Right atrium auricular region (tissue), 2 donors: ENCODE measurements around the gene PPM1E. TPM values are rescaled to one million over a fixed set of nuclear protein-coding genes. Genes with fewer than 3 reads are reported as not detected.

Experiments used
- DNase-seq: peaks from one replicate; pipeline ENCODE4 v3.0.0-alpha.2; 2019; ENCODE audit warnings: low spot score
- H3K27ac ChIP-seq, 2 donors: fragments of 200-600 bp; sonication (generic); 1 replicate in 1 of 2; 2 replicates in 1 of 2; pipeline ENCODE4 v1.5.1; 2016 to 2019
- H3K27me3 ChIP-seq, 2 donors: fragments of 200-600 bp; sonication (generic); one replicate each; pipeline versions ENCODE4 v1.5.1 to v1.6.0; 2017 to 2019
- H3K36me3 ChIP-seq: fragments of 200-600 bp; sonication (generic); one replicate; pipeline ENCODE4 v1.5.1; 2016
- H3K4me1 ChIP-seq, 2 donors: fragments of 200-600 bp; sonication (generic); one replicate each; pipeline versions ENCODE4 v1.5.1 to v1.6.0; 2017 to 2019
- H3K4me3 ChIP-seq, 2 donors: fragments of 200-600 bp; sonication (generic); 1 replicate in 1 of 2; 2 replicates in 1 of 2; pipeline ENCODE4 v1.5.1; 2017 to 2019; ENCODE audit warnings: mild to moderate bottlenecking in 1 of 2, moderate library complexity in 1 of 2
- H3K9me3 ChIP-seq, 2 donors: fragments of 200-600 bp; sonication (generic); one replicate each; pipeline ENCODE4 v1.5.1; 2019
- CTCF ChIP-seq, 2 donors: fragments of 200-600 bp; sonication (generic); IDR thresholded peaks; one replicate each; pipeline ENCODE4 v1.5.1; 2019; ENCODE audit warnings: antibody characterized with exemption in 2 of 2
- total RNA-seq, 2 donors: library from RNA; depleted of rRNA; stranded (reverse); fragments of >200 nt; gene quantifications; one replicate each; pipeline ENCODE4 v1.1.0, GENCODE V29; 2016

PPM1E gene
- total RNA-seq, 2 donors from 2014 or later = 1.2 to 5.3 TPM

- H3K27ac ChIP-seq = no peak overlapping the region
- H3K36me3 ChIP-seq = no peaks in the 10 kb centered on the region
- no peaks in the 10 kb centered on the region for H3K9me3 ChIP-seq
- no peak overlapping the region for H3K4me3 ChIP-seq
- TF ChIP-seq CTCF (IDR thresholded peaks at IDR 0.05) = no peak
- no peaks in the 10 kb centered on the region for H3K27me3 ChIP-seq
- peaks cover 0 to 4% of the 10 kb centered on the region in 2 donors for H3K4me1 ChIP-seq
- no peak for DNase-seq
Measured at GRCh38 chr17:59024916-59025315, 269.3 kb downstream of the PPM1E start.

DNA sequence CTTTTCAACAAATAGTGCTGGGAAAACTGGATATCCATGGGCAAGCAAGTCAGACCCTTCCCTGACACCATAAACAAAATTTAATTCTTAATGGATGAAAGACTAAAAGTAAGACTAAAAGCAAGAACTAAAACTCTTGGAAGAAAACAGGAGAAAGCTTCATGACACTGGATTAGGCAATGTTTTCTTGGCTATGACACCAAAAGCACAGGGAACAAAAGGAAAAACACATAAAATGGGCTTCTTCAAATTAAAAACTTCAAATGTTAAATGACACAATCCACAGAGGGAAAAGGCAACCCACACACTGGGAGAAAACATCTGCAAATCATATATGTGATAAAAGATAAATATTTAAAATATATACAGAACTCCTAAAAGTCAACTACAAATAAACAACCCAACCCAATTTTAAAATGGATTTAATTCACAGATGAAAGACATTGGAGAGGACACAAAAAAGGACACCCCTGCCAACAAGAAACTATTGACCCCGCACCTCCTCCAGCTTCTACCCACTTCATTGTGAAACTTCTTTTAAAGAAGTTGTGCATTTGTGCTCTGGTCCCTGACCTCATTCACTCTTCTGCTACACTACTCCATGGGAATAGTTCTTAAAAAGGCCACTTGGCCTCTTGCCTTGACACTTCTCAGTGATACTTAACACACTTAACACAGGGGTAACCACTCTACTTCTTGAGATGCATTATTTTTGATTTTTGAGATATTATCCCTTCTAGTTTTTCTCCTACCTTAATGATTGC, 270.7 kb downstream of the PPM1E start:
- no peak for DNase-seq
- TF ChIP-seq CTCF (IDR thresholded peaks at IDR 0.05) = no peak
- Histone ChIP-seq H3K4me1 (peaks cover 0 to 4% of the 10 kb centered on the region in 2 donors), H3K27me3 (no peaks in the 10 kb centered on the region), H3K4me3 (no peak overlapping the region), H3K9me3 (no peaks in the 10 kb centered on the region), H3K36me3 (peaks cover 1% of the 10 kb centered on the region), H3K27ac (no peak overlapping the region)

DNA sequence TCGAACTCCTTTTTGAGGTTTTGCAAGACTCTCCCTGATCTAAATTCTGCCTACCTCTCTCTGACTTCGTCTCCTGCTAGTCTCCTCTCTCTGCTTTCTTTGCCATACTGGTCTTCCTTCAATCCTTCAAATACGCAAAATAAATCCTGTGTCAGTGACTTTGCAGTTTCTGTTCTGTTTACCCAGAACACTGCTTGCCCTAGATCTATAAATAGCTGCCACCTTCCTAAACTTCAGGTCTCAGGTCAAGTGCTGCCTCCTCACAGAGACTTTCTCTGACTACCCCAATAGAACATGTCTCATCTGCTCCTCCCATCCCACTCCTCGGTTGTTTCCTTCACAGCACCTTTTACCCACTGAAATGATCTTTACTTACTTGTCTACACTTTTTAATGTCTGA, 272.1 kb downstream of the PPM1E start:
- no peaks in the 10 kb centered on the region for H3K9me3 ChIP-seq
- H3K27me3 ChIP-seq = no peaks in the 10 kb centered on the region
- no peak overlapping the region for H3K27ac ChIP-seq
- no peak overlapping the region for H3K4me3 ChIP-seq
- no peak for TF ChIP-seq CTCF (IDR thresholded peaks at IDR 0.05)
- H3K36me3 ChIP-seq = peaks cover 8% of the 10 kb centered on the region
- no peak for DNase-seq
- H3K4me1 ChIP-seq = peaks cover 0 to 4% of the 10 kb centered on the region in 2 donors

GRCh38 chr17:59028328-59028727, 272.7 kb downstream of the PPM1E start:
- no peaks in the 10 kb centered on the region for H3K9me3 ChIP-seq
- H3K4me1 ChIP-seq = peaks cover 0 to 4% of the 10 kb centered on the region in 2 donors
- peaks cover 10% of the 10 kb centered on the region for H3K36me3 ChIP-seq
- DNase-seq = no peak
- no peak for TF ChIP-seq CTCF (IDR thresholded peaks at IDR 0.05)
- no peak overlapping the region for H3K4me3 ChIP-seq
- H3K27me3 ChIP-seq = no peaks in the 10 kb centered on the region
- no peak overlapping the region for H3K27ac ChIP-seq

DNA sequence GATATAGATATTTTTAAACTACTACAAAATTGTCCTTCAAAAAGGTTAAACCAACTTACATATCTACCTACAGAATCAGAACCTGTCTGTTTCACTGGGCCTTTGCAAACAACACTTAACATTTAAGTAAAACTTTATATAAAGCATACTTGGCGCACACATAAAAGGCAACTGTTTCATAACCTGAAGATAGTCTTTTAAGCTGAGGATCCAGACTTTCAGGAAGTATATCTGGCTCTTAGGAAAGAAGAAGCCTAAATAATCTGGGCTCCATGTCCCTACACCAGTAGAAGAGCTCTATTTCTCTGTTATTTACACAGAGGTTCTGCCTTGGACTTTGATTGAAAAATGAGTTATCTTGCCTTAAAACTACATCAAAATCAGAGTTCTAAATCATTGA, 275.2 kb downstream of the PPM1E start:
- Histone ChIP-seq H3K4me3 (no peak overlapping the region), H3K27ac (no peak overlapping the region), H3K4me1 (peaks cover 0 to 4% of the 10 kb centered on the region in 2 donors), H3K9me3 (no peaks in the 10 kb centered on the region), H3K27me3 (no peaks in the 10 kb centered on the region), H3K36me3 (peaks cover 23% of the 10 kb centered on the region)
- DNase-seq = no peak
- no peak for TF ChIP-seq CTCF (IDR thresholded peaks at IDR 0.05)

Other genes starting within 250 kb of the PPM1E start
- gene MTMR4, start 241.2 kb upstream of the PPM1E start, total RNA-seq = 10 to 100 TPM; 13.9 TPM
- not detected for gene TEX14, start 63.8 kb upstream of the PPM1E start, total RNA-seq
- 10 to 100 TPM; 24.3 to 29.3 TPM for gene RAD51C, start 63.3 kb upstream of the PPM1E start, total RNA-seq